ENCODE measurements around the gene HDC.

Gene HDC

DNA sequence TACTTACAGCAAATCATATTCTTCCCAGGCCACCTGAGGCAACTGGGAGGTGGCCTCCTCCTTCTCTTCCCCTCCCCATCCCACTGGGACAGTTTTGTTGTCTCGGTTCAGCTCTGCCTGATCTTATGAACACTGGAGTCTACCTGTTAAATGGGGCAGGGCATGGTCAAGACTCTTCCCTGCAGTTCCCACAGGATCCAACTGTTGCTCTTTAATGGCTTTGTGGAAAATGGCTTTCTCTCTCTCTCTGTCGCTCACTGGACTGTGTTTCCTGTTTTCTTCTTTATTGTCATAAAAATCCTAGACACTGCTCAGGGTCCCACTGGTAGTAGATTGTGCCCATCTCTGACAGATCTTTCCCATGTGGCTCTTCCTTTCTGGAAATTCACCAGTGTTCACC, 43.3 kb downstream of the HDC start:
- no peak for DNase-seq

DNA sequence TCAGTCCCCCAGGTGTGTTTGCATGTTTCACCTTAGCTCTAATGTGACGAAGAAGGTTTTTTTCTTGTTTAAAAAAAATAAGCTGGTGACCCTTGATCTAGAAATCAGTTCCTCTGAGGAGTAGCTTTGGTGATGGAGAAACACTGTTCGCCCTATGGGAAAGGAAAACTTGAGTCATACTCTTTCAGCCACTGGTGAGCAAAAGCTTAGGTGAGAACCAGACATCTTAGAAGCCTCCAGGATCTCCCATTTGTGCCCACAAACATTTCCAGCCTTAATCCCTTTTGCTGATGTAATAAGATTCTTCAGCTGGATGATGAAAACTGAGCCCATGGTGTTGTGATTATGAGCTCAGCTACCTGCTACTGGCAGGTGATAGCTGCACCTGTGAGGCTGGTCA, 45.7 kb downstream of the HDC start:
- DNase-seq: peak; percentile 14

GRCh38 chr15:50218691-50219090, 46.8 kb downstream of the HDC start:
- no peak for DNase-seq

- no peak for DNase-seq
These were observed 47.2 kb downstream of the HDC start for GRCh38 chr15:50218291-50218690.

- no peak for DNase-seq
These were observed 54.9 kb downstream of the HDC start for GRCh38 chr15:50210462-50211157.

DNA sequence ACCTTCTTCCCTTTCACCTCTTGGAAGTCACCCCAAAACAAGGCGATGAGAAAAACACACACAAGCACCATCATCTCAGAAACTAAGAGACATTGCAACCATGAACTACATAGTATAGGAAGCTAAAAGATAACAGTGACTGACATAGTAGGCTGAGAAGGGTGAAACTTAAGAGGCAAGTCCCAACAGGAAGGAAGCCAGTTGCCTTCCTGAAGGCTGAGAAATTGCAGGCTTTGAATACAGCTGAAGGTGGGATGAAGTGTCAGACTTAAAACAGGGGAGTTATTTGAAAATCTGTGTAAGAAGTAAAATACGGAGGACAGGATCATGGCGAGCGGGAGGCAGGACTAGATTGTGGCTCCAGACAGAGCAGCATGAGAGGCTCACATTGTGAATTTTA, 55.7 kb downstream of the HDC start:
- no peak for DNase-seq

GRCh38 chr15:50206020-50206419, 59.5 kb downstream of the HDC start:
- DNase-seq: no peak

DNA sequence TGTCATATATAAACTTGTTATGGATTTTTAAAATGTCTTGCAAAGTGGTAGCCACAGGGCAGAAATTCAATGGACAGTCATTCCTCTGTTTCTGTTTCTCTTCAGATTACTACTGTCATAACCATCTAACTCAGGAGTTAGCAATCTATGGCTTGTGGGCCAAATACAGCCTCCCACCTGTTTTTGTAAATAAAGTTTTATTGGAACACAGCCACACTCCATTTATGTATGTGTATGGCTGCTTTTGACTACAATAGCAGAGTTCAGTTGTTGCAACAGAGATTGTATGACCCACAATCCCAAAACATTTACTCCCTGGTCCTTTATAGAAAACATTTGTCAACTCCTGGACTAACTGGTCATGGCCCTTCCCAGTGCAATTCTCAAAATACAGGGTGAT, 63.5 kb downstream of the HDC start:
- DNase-seq: no peak

DNA sequence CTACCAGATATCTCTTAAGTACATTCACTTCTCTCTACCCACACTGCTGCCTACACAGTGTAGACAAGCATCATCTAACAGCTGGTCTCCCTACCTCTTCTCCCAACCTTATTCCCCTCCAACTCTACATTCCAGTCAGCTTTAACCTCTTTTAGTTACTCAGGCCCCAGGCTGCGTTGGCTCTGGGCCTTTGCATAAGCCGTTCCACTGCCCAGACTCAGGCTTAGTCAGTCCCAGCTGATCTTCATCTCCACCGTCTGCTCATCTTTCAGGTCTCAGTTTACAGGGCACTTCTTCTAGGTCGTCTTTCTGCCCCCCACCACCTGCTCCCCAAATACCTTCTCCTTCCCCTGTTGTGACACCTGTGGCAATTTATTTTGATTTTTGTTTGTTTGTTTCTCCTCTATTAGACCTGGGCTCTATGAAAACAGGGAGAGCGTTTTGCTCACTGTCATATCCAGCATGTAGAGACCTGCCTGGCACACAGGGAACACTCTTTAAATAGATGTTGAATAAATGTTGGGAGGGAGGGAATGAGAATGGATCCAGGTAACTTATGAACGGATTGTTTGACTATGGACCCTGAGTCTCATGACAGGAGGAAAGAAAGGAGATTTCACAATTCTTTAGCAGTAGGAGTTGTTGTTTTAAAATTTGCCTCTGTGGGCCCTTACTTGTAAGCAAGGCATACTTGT, 72.5 kb downstream of the HDC start:
- no peak for DNase-seq

- DNase-seq: no peak
These were observed 73.4 kb downstream of the HDC start for GRCh38 chr15:50192164-50192563.

All from fibroblast of upper back skin (primary cell).